ENCODE measurements around the gene UNKL.

Gene UNKL

GRCh38 chr16:1372292-1372950, 42.1 kb downstream of the UNKL start:
- no peak for DNase-seq

- DNase-seq: no peak
These were observed 43.2 kb downstream of the UNKL start for GRCh38 chr16:1371054-1371978.

GRCh38 chr16:1367486-1368174, 46.9 kb downstream of the UNKL start:
- DNase-seq: no peak

GRCh38 chr16:1366712-1367299, 47.7 kb downstream of the UNKL start:
- DNase-seq: no peak

- no peak for DNase-seq
These were observed 48.3 kb downstream of the UNKL start for GRCh38 chr16:1366060-1366711.

- no peak for DNase-seq
These were observed 50.0 kb downstream of the UNKL start for GRCh38 chr16:1364510-1364909.

- no peak for DNase-seq
These were observed 50.9 kb downstream of the UNKL start for GRCh38 chr16:1363501-1364041.

- DNase-seq: no peak
These were observed 51.7 kb downstream of the UNKL start for GRCh38 chr16:1362807-1363206.

GRCh38 chr16:1361685-1362360, 52.7 kb downstream of the UNKL start:
- no peak for DNase-seq

GRCh38 chr16:1357906-1358566, 56.5 kb downstream of the UNKL start:
- no peak for DNase-seq

GRCh38 chr16:1356061-1356900, 58.2 kb downstream of the UNKL start:
- no peak for DNase-seq

- DNase-seq: no peak
These were observed 58.9 kb downstream of the UNKL start for GRCh38 chr16:1355591-1355990.

- DNase-seq: no peak
These were observed 59.5 kb downstream of the UNKL start for GRCh38 chr16:1354815-1355540.

- peak; percentile 86 for DNase-seq
These were observed 62.7 kb downstream of the UNKL start, which contains the start of the genes GNPTG and TSR3 for GRCh38 chr16:1351582-1352362. TSS of gene GNPTG (plus strand) at chr16:1351931. CDS start at chr16:1351966, 35 bp downstream. TSS of gene TSR3 (minus strand) at chr16:1351878. CDS start at chr16:1351804, 74 bp downstream.

- no peak for DNase-seq
These were observed 63.3 kb downstream of the UNKL start for GRCh38 chr16:1351215-1351581.

GRCh38 chr16:1350691-1351090, 63.8 kb downstream of the UNKL start:
- no peak for DNase-seq

- no peak for DNase-seq
These were observed 64.6 kb downstream of the UNKL start for GRCh38 chr16:1349951-1350350.

GRCh38 chr16:1349351-1349750, 65.2 kb downstream of the UNKL start:
- no peak for DNase-seq

GRCh38 chr16:1348926-1349325, 65.6 kb downstream of the UNKL start:
- no peak for DNase-seq

Measured in NCI-H1092 (cell line).